ENCODE results near the gene GATAD2A. TPM values are rescaled to one million over a fixed set of nuclear protein-coding genes. Genes with fewer than 3 reads are reported as not detected.

The GATAD2A gene
- total and polyA plus RNA-seq, 2 of the 8 experiments (the other 6 are each of a cell fraction or from before 2014, with no cell fraction given) = 38.4 to 205 TPM

- H3K4me2 ChIP-seq (ENCODE audit: insufficient read depth in 1 of 2, low read depth in 2 of 2, low read length in 2 of 2) = no peak overlapping the region
- H2BK12ac ChIP-seq (ENCODE audit: low read depth, low read length) = no peak overlapping the region
- CTCF ChIA-PET (ENCODE audit: partially characterized antibody) = no interaction called here
- no peaks in the 10 kb centered on the region for H3K36me3 ChIP-seq (ENCODE audit: control insufficient read depth in 2 of 4, insufficient read depth in 4 of 4, low read length in 3 of 4)
- H3K27me3 ChIP-seq (replicated peaks in 1 of 4; ENCODE audit: control insufficient read depth in 3 of 4, extremely low read depth in 1 of 4, insufficient read depth in 3 of 4, low read length in 3 of 4) = no peaks in the 10 kb centered on the region
- POLR2A ChIA-PET (ENCODE audit: partially characterized antibody) = no interaction called here
- H3K14ac ChIP-seq (ENCODE audit: insufficient read length) = no peak overlapping the region
- H2BK5ac ChIP-seq (ENCODE audit: low read depth, low read length) = no peak overlapping the region
- H3K79me2 ChIP-seq (ENCODE audit: control insufficient read depth in 1 of 2, insufficient read depth in 2 of 2, low read length in 2 of 2) = peaks cover 64 to 99% of the 10 kb centered on the region in 2 experiments
- H3K4ac ChIP-seq (replicated peaks; ENCODE audit: insufficient read length, low read depth, low read length) = no peak overlapping the region
- FAIRE-seq (no peak), DNase-seq (ENCODE audit: low read depth in 1 of 2, low spot score in 2 of 2) (no peak)
- 89% methylated on average over 5 of the region's 5 CpGs; no CpG with 5 or more reads in 1 of the 2 experiments for WGBS, 2 experiments (ENCODE audit: extremely low coverage in 1 of 2, insufficient coverage in 1 of 2, insufficient read length in 1 of 2, insufficient replicate concordance in 2 of 2, low coverage in 1 of 2, low lambda C conversion rate in 2 of 2, missing lambda C conversion rate in 1 of 2)
- H3K4me1 ChIP-seq (replicated peaks in 1 of 4; ENCODE audit: control insufficient read depth in 3 of 4, insufficient read depth in 4 of 4, low read length in 3 of 4) = peaks cover 0 to 6% (median 2%) of the 10 kb centered on the region in 4 experiments; a peak in 5 of 7 replicates
- no peak overlapping the region for H3K27ac ChIP-seq (ENCODE audit: low read depth, low read length)
- no peak overlapping the region for H3K4me3 ChIP-seq (ENCODE audit: extremely low read depth in 1 of 4, insufficient read depth in 2 of 4, low read depth in 3 of 4, low read length in 4 of 4)
- no peak overlapping the region for H2AK5ac ChIP-seq (ENCODE audit: low read depth, low read length)
- no peak overlapping the region for H4K5ac ChIP-seq (ENCODE audit: insufficient read length, low read depth, low read length)
- no peaks in the 10 kb centered on the region for H3K9me3 ChIP-seq (ENCODE audit: insufficient read depth in 2 of 2, low read depth in 1 of 2, low read length in 1 of 2)
- H2BK120ac ChIP-seq (replicated peaks; ENCODE audit: low read depth, low read length) = no peak overlapping the region
- no peaks in the 10 kb centered on the region for H3K23me2 ChIP-seq (ENCODE audit: low read depth, low read length)
- no peak overlapping the region for H3K9ac ChIP-seq (replicated peaks in 1 of 4; ENCODE audit: extremely low read depth in 1 of 4, low read depth in 3 of 4, low read length in 3 of 4)
- peaks cover 56 to 60% of the 10 kb centered on the region in 2 experiments for H4K20me1 ChIP-seq (replicated peaks in 1 of 2; ENCODE audit: control insufficient read depth in 1 of 2, insufficient read depth in 2 of 2, low read length in 2 of 2)
- no peak overlapping the region for H2AFZ ChIP-seq (ENCODE audit: low read length)
- H3K56ac ChIP-seq (replicated peaks; ENCODE audit: insufficient read length, low read depth, low read length) = no peak overlapping the region
- H3K79me1 ChIP-seq (ENCODE audit: low read depth, low read length) = peaks cover 30% of the 10 kb centered on the region
- no peak overlapping the region for H4K91ac ChIP-seq (replicated peaks; ENCODE audit: insufficient read length, low read length)
- H4K8ac ChIP-seq (ENCODE audit: extremely low read depth, insufficient read depth, low read length) = no peak overlapping the region
- H2BK15ac ChIP-seq (ENCODE audit: low read length) = no peak overlapping the region
- no peak overlapping the region for H3K23ac ChIP-seq (ENCODE audit: insufficient read length)
- H3K18ac ChIP-seq (ENCODE audit: extremely low read depth, low read length) = no peak overlapping the region
- no peak overlapping the region for H2BK20ac ChIP-seq (ENCODE audit: low read length)
- no peak for TF ChIP-seq CREB1 (IDR thresholded peaks at IDR 0.05)
- TF ChIP-seq CHD2 (IDR thresholded peaks at IDR 0.05; ENCODE audit: low read length) = no peak
- no peak for TF ChIP-seq JUN (IDR thresholded peaks at IDR 0.05; ENCODE audit: low read depth, low read length)
Measured at GRCh38 chr19:19422156-19422555, 16.7 kb downstream of the GATAD2A start.

Measured in H1 (cell line).